ENCODE measurements around the gene BLMH. TPM values are rescaled to one million over a fixed set of nuclear protein-coding genes. Genes with fewer than 3 reads are reported as not detected.

Gene BLMH
- total RNA-seq, 1 experiment from 2014 or later, result 51.2 TPM

DNA sequence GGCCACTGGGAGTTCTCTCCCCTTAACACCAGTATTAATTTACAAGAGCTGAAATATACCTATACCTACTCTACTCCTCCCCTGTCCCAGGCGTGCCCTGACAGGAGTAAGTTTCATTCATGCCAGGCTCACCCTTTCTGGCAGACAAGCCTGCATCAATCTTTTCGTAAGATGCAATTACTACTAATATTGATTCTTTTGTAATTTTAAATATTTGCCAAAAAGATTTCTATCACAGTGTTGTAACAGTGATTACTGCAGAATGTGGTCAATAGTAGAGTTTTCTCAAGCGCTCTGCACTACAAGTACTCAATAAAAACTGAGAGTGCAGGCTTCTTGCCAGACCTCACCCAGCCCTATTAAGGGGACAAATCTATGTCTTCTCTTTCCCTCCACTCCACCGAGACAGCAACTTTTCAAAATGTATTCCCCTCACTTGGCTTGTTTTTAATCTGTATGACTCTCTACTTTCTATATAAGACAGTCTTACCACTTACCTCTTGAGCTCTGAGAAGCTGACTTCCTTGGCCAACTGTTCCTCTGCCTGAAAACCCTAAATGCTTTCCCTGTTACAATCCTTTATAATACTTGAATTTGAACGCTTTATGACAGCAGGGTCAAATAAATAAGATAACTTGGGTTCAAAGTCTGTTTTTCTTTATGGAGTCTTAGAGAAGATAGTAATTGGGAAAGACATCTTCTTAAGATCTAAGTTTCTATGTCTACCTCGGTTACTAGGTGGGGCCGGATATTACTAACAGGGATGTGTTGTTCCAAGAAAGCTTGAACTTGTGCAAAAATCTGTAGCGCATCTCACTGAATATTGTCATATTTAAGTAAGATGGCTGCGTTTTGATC is 42.0 kb upstream of the BLMH start, which contains the start of gene TMIGD1:
TMIGD1 (minus strand) TSS at position 555 of the 858 bp plus-strand sequence. CDS start 1,924 bp downstream, outside the sequence.
- H3K9me3 ChIP-seq (ENCODE audit: control insufficient read depth in 1 of 2, insufficient read depth in 1 of 2, low read depth in 1 of 2, low read length in 2 of 2), result no peaks in the 10 kb centered on the region
- no peaks in the 10 kb centered on the region for H3K36me3 ChIP-seq (ENCODE audit: control insufficient read depth in 1 of 2, insufficient read depth in 2 of 2, low read length in 2 of 2)
- POLR2A ChIA-PET, result no interaction called here
- 0 out of 4 replicates have a peak, but pooled peaks cover 0 to 8% of the 10 kb centered on the region in 2 experiments for H3K4me1 ChIP-seq (ENCODE audit: control insufficient read depth in 1 of 2, insufficient read depth in 2 of 2, low read length in 2 of 2)
- TF ChIP-seq POLR2AphosphoS5 (IDR thresholded peaks at IDR 0.05; ENCODE audit: low read depth, low read length) (no peak), RAD21 (IDR thresholded peaks at IDR 0.05; ENCODE audit: low read depth) (no peak), ELF1 (IDR thresholded peaks at IDR 0.05; ENCODE audit: borderline replicate concordance, low read depth) (no peak), EZH2 (IDR thresholded peaks at IDR 0.05) (no peak), EZH2phosphoT487 (IDR thresholded peaks at IDR 0.05; ENCODE audit: borderline replicate concordance) (no peak), CEBPB (IDR thresholded peaks at IDR 0.05; ENCODE audit: low read depth) (no peak), SIN3A (IDR thresholded peaks at IDR 0.05; ENCODE audit: low read depth) (no peak), CBX3 (IDR thresholded peaks at IDR 0.05; ENCODE audit: low read depth) (no peak), ZFX (IDR thresholded peaks at IDR 0.05) (no peak)
- intact Hi-C loops (cut with micrococcal nuclease), result no loop called here
- H3K27ac ChIP-seq (ENCODE audit: low read depth, low read length), result no peak within 1 kb of the TSS
- RAD21 ChIA-PET (ENCODE audit: low non-redundant PET in 1 of 2, low total read pairs in 2 of 2, uncharacterized antibody in 2 of 2, unreplicated experiment in 2 of 2), result no interaction called here
- H3K79me2 ChIP-seq (ENCODE audit: insufficient read depth, low read length), result no peaks in the 10 kb centered on the region
- no peak within 1 kb of the TSS for H3K9ac ChIP-seq (ENCODE audit: low read length)
- H2AFZ ChIP-seq (ENCODE audit: low read depth, low read length, poor library complexity, severe bottlenecking), result no peak within 1 kb of the TSS
- CTCF ChIA-PET, result interaction anchor here (2.3 kb wide), 1 partner anchor 229 kb away, joined by 11 read pairs; no protein-coding TSS in a partner anchor
- no peaks in the 10 kb centered on the region for H4K20me1 ChIP-seq (ENCODE audit: insufficient read depth)
- ATAC-seq (no peak), DNase-seq (ENCODE audit: low read depth, low spot score) (no peak)
- no peak within 1 kb of the TSS for H3K4me3 ChIP-seq (replicated peaks in 1 of 2; ENCODE audit: low read depth in 1 of 2, low read length in 2 of 2)
- H3K4me2 ChIP-seq (ENCODE audit: low read length), result no peak within 1 kb of the TSS
- no TSS peak for BruUV-seq (replicated peaks)
- no peaks in the 10 kb centered on the region for H3K9me2 ChIP-seq (ENCODE audit: insufficient read depth)
- H3K27me3 ChIP-seq (ENCODE audit: insufficient read depth, low read length), result no peaks in the 10 kb centered on the region

- no peaks in the 10 kb centered on the region for H3K9me2 ChIP-seq (ENCODE audit: insufficient read depth)
- ChIA-PET CTCF (interaction anchor here (2.0 kb wide), 1 partner anchor 9 kb away, joined by 5 read pairs; no protein-coding TSS in a partner anchor), POLR2A (no interaction called here), RAD21 (ENCODE audit: low non-redundant PET in 1 of 2, low total read pairs in 2 of 2, uncharacterized antibody in 2 of 2, unreplicated experiment in 2 of 2) (no interaction called here)
- H3K79me2 ChIP-seq (ENCODE audit: insufficient read depth, low read length), result no peaks in the 10 kb centered on the region
- no peak overlapping the region for H2AFZ ChIP-seq (ENCODE audit: low read depth, low read length, poor library complexity, severe bottlenecking)
- TF ChIP-seq CEBPB (IDR thresholded peaks at IDR 0.05; ENCODE audit: low read depth) (no peak), CBX3 (IDR thresholded peaks at IDR 0.05; ENCODE audit: low read depth) (no peak), FOSL1 (IDR thresholded peaks at IDR 0.05; ENCODE audit: low read depth) (no peak), ELF1 (IDR thresholded peaks at IDR 0.05; ENCODE audit: borderline replicate concordance, low read depth) (no peak), SIN3A (IDR thresholded peaks at IDR 0.05; ENCODE audit: low read depth) (no peak), EZH2phosphoT487 (IDR thresholded peaks at IDR 0.05; ENCODE audit: borderline replicate concordance) (no peak), ATF3 (IDR thresholded peaks at IDR 0.05) (no peak), EGR1 (IDR thresholded peaks at IDR 0.05; ENCODE audit: low read depth) (no peak), JUND (IDR thresholded peaks at IDR 0.05) (no peak), POLR2A (IDR thresholded peaks at IDR 0.05; ENCODE audit: borderline replicate concordance, extremely low read depth, insufficient read depth, insufficient read length) (no peak), SP1 (IDR thresholded peaks at IDR 0.05; ENCODE audit: low read depth) (no peak), YY1 (IDR thresholded peaks at IDR 0.05; ENCODE audit: extremely low read depth, insufficient replicate concordance, low read depth, low read length) (no peak), RAD21 (IDR thresholded peaks at IDR 0.05; ENCODE audit: low read depth) (no peak), ZBTB33 (IDR thresholded peaks at IDR 0.05; ENCODE audit: extremely low read depth, insufficient replicate concordance, low read length) (no peak)
- TF ChIP-seq, protein P1, sequence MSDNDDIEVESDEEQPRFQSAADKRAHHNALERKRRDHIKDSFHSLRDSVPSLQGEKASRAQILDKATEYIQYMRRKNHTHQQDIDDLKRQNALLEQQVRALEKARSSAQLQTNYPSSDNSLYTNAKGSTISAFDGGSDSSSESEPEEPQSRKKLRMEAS (IDR thresholded peaks at IDR 0.05), result no peak
- intact Hi-C loops (cut with micrococcal nuclease), result no loop called here
- BruUV-seq (replicated peaks), result no TSS peak
- ATAC-seq (no peak), DNase-seq (ENCODE audit: low read depth, low spot score) (no peak)
- H3K4me2 ChIP-seq (ENCODE audit: low read length), result no peak overlapping the region
- H4K20me1 ChIP-seq (ENCODE audit: insufficient read depth), result no peaks in the 10 kb centered on the region
- no peak overlapping the region for H3K4me3 ChIP-seq (replicated peaks in 1 of 2; ENCODE audit: low read depth in 1 of 2, low read length in 2 of 2)
- H3K9me3 ChIP-seq (ENCODE audit: control insufficient read depth in 1 of 2, insufficient read depth in 1 of 2, low read depth in 1 of 2, low read length in 2 of 2), result no peaks in the 10 kb centered on the region
- H3K9ac ChIP-seq (ENCODE audit: low read length), result no peak overlapping the region
- H3K27me3 ChIP-seq (ENCODE audit: insufficient read depth, low read length), result no peaks in the 10 kb centered on the region
- no peaks in the 10 kb centered on the region for H3K36me3 ChIP-seq (ENCODE audit: control insufficient read depth in 1 of 2, insufficient read depth in 2 of 2, low read length in 2 of 2)
- 0 out of 4 replicates have a peak, but pooled peaks cover 0 to 8% of the 10 kb centered on the region in 2 experiments for H3K4me1 ChIP-seq (ENCODE audit: control insufficient read depth in 1 of 2, insufficient read depth in 2 of 2, low read length in 2 of 2)
- no peak overlapping the region for H3K27ac ChIP-seq (ENCODE audit: low read depth, low read length)
These were observed 40.4 kb upstream of the BLMH start for GRCh38 chr17:30332057-30332542.
